GM12801 (cell line): ENCODE results near the gene ITPR3.

Experiments
- TF ChIP-seq, protein P1 (sequence below): IDR thresholded peaks from one replicate; pipeline ENCODE4 v1.5.1; 2011; ENCODE audit warnings: control low read depth; ENCODE audit not compliant: insufficient read length; ENCODE audit errors: extremely low read depth

The ITPR3 gene

DNA sequence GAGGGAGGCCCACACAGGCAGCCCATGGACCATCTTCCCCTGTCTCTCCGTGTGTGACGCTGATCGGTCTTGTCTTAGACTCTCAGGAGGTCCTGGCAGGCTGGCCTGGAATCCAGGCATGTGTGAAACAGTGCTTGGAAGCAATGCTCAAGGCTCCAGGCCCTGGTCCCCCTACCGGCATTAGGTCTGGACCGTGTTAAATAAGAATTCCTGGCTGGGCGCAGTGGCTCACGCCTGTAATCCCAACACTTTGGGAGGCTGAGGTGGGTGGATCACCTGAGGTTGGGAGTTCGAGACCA is 112.5 kb downstream of the ITPR3 start:
- TF ChIP-seq, protein P1, sequence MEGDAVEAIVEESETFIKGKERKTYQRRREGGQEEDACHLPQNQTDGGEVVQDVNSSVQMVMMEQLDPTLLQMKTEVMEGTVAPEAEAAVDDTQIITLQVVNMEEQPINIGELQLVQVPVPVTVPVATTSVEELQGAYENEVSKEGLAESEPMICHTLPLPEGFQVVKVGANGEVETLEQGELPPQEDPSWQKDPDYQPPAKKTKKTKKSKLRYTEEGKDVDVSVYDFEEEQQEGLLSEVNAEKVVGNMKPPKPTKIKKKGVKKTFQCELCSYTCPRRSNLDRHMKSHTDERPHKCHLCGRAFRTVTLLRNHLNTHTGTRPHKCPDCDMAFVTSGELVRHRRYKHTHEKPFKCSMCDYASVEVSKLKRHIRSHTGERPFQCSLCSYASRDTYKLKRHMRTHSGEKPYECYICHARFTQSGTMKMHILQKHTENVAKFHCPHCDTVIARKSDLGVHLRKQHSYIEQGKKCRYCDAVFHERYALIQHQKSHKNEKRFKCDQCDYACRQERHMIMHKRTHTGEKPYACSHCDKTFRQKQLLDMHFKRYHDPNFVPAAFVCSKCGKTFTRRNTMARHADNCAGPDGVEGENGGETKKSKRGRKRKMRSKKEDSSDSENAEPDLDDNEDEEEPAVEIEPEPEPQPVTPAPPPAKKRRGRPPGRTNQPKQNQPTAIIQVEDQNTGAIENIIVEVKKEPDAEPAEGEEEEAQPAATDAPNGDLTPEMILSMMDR, result no peak

DNA sequence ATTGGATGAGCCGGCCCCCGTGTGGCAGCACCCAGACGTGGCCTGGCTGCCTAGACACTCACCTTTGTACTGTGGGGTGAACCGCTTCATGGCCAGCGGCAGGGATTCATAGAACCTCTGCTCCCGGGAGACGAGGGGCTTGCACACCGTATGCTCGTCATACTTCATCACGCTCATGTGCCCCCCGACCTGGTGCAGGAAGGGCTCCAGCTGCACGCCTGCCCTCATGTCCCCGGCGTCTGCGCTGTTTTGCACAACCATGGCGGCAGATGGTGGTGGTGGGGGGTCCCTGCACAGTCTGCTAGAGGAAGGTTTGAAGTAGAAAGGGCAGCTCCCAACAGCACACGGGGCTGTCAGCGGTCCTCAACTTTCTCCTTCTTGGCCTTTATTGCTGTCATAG is 114.1 kb downstream of the ITPR3 start:
- TF ChIP-seq, protein P1, result no peak

DNA sequence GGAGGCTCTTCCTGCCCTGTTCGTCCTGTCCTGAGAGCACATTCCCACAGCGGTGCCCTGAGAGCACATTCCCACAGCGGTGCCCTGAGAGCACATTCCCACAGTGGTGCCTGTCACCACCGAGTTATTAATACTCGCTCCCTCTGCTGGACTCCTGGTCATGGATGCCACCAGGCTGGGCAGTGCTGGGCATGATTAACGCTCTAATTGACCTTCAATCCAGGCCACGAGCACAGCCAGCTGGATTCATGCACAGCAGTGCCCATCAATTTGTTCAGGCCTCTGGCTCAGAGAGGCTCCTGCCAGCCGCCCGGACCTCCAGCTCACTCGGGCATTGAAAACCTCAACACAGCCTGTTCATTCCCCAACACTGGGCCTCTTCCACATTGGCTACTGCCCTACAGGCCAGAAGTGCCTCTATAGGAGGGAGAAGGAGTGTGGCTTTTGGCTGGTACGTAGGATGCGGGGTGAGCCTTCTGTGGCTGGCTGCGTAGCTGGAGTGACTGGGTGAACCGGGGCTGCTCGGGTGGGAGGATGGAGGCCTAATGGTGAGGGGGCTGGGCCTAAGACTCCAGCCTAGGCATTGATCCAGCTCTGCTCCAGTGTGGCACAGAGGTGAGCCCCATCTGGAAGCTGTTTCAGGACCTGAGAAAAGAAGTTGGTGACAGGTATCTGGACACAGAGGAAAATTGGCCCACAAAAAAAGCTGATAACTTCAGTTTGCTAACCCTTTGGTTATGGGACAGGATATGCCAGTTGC is 116.3 kb downstream of the ITPR3 start:
- TF ChIP-seq, protein P1, result no peak

DNA sequence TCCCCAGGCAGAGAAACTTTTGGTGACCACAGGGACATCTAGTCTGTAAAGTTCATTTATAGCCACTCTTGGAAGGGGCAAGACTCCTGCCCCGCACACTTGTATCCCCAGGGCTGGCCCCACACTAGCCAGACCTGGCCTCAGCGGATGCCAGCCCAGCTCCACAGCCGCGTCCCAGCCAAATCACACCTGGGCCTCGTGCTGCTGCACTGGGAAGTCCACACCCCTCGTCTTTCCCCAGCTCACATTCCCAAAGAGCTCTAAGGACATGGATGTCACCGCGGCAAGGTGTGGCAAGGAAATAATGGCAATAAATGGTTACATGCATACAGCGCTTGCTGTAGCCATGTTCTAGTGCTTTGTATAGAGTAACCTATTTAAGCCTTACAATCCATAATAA is 117.0 kb downstream of the ITPR3 start:
- TF ChIP-seq, protein P1, result no peak

DNA sequence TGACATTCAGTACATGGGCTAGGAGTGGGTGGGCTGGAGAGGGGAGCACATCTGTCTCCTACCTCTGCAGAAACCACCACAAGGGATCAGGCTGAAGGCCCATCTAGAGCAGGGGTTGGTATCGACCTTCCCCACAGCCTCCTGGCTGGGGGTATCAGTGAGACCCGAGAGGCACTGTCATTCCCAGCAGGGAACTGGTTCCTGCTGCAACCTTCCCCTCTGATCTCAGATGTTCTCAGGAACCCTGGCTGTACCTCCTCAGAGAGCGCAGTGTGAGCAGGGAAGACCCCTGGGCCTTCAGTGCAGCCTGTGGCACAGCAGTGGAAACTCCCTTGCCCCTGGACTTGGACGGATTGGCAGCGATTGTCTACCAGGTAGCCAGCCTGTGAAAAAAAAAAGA is 117.8 kb downstream of the ITPR3 start:
- TF ChIP-seq, protein P1, result no peak

DNA sequence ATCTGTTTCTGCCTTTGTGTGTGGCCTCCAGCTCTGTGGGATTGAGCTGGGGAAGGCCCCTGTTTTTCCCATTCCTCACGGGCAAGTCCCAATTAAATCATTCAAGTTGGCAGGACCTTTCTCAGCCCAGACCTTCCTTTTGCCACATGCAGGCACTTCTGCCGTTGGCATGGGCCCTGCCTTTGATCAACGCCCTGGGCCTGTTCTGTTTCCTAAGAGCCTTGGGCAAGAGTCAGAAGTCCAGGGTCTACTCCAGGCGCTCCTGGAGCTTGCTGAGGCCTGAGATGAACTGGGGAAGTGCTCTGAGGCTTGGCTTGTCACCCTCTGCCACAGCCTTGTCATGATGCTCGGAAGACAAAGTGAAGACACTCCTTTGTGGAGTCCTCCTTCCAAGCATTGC is 118.4 kb downstream of the ITPR3 start:
- TF ChIP-seq, protein P1, result no peak

DNA sequence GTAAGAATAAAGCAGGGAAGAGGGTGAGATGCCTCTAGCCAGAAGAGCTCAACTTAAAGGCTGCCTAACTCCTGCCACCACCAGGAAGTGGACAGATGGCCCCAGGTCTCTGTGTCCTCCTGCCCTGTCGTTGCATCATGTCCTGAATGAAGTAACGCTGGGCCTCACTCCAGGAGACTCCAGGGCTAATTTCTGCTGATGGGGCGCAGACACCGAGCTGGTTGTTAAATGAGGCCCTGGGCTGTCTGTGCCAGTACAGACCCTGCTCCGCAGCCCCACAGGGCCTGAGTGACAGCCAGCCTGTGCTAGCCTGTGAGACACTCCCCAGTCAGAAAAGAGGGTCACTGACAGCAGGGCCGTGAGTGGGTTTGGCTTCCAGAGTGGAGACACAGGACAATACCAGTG is 119.1 kb downstream of the ITPR3 start:
- TF ChIP-seq, protein P1, result no peak
